Measurements from ENCODE around the gene MRPS10.
"Not testable (repeated sequence)": the region's sequence is repeated elsewhere in the genome, so short reads cannot be mapped to it uniquely, and the experiment has no call there.

Gene MRPS10

GRCh38 chr6:42210551-42210950 is 7.1 kb downstream of the MRPS10 start:
- TF ChIP-seq CTCF (IDR thresholded peaks at IDR 0.05) = no peak
- H3K27ac ChIP-seq = no peak overlapping the region
- H3K4me3 ChIP-seq = no peak overlapping the region
- intact Hi-C loops (cut with DNase I; ENCODE audit: low total_unique reads) = loop anchor here (10.0 kb wide), 2 partner anchors 136 to 426 kb away; partner anchors contain the start of genes PRICKLE4 and TOMM6
- H3K4me1 ChIP-seq = peaks cover 0 to 6% (median 1%) of the 10 kb centered on the region in 4 donors
- no peaks in the 10 kb centered on the region for H3K27me3 ChIP-seq
- DNase-seq = no peak
- peaks cover 58 to 79% (median 68%) of the 10 kb centered on the region in 3 donors for H3K36me3 ChIP-seq
- H3K9me3 ChIP-seq = no peaks in the 10 kb centered on the region

- DNase-seq; H3K4me1 ChIP-seq; H3K27me3 ChIP-seq; H3K27ac ChIP-seq; intact Hi-C loops (cut with DNase I; ENCODE audit: low total_unique reads); H3K4me3 ChIP-seq; H3K9me3 ChIP-seq: not testable (repeated sequence)
- peaks cover 45 to 80% (median 75%) of the 10 kb centered on the region in 3 donors for H3K36me3 ChIP-seq
Measured at GRCh38 chr6:42207559-42207958, 10.1 kb downstream of the MRPS10 start.

- intact Hi-C loops (cut with DNase I; ENCODE audit: low total_unique reads) = no loop called here
- Histone ChIP-seq H3K27me3 (no peaks in the 10 kb centered on the region), H3K27ac (no peak overlapping the region), H3K4me1 (peaks cover 0 to 18% (median 2%) of the 10 kb centered on the region in 4 donors), H3K4me3 (no peak overlapping the region), H3K36me3 (peaks cover 23 to 56% (median 51%) of the 10 kb centered on the region in 3 donors), H3K9me3 (no peaks in the 10 kb centered on the region)
- no peak for TF ChIP-seq CTCF (IDR thresholded peaks at IDR 0.05)
- no peak for DNase-seq
Measured at GRCh38 chr6:42204768-42205282, 12.8 kb downstream of the MRPS10 start.

GRCh38 chr6:42203183-42203582 is 14.5 kb downstream of the MRPS10 start:
- H3K36me3 ChIP-seq = peaks cover 6 to 40% (median 35%) of the 10 kb centered on the region in 3 donors
- no peak for DNase-seq
- H3K4me1 ChIP-seq = peaks cover 0 to 18% (median 2%) of the 10 kb centered on the region in 4 donors
- TF ChIP-seq CTCF (IDR thresholded peaks at IDR 0.05) = no peak
- no peaks in the 10 kb centered on the region for H3K27me3 ChIP-seq
- no peak overlapping the region for H3K4me3 ChIP-seq
- intact Hi-C loops (cut with DNase I; ENCODE audit: low total_unique reads) = no loop called here
- H3K9me3 ChIP-seq = no peaks in the 10 kb centered on the region
- no peak overlapping the region for H3K27ac ChIP-seq

GRCh38 chr6:42202131-42202915 is 15.3 kb downstream of the MRPS10 start:
- H3K27ac ChIP-seq; DNase-seq; intact Hi-C loops (cut with DNase I; ENCODE audit: low total_unique reads); H3K4me3 ChIP-seq; H3K9me3 ChIP-seq; H3K27me3 ChIP-seq: not testable (repeated sequence)
- Histone ChIP-seq H3K4me1 (peaks cover 0 to 18% (median 2%) of the 10 kb centered on the region in 4 donors), H3K36me3 (peaks cover 0 to 31% (median 27%) of the 10 kb centered on the region in 3 donors)

- intact Hi-C loops (cut with DNase I; ENCODE audit: low total_unique reads) = no loop called here
- TF ChIP-seq CTCF (IDR thresholded peaks at IDR 0.05) = no peak
- no peak overlapping the region for H3K27ac ChIP-seq
- no peak overlapping the region for H3K4me3 ChIP-seq
- peaks cover 0 to 24% (median 24%) of the 10 kb centered on the region in 3 donors for H3K36me3 ChIP-seq
- peaks cover 0 to 18% (median 2%) of the 10 kb centered on the region in 4 donors for H3K4me1 ChIP-seq
- H3K27me3 ChIP-seq = no peaks in the 10 kb centered on the region
- no peak for DNase-seq
- no peaks in the 10 kb centered on the region for H3K9me3 ChIP-seq
Measured at GRCh38 chr6:42201382-42201781, 16.3 kb downstream of the MRPS10 start.

All from tibial artery (tissue), 4 donors.